MV-4-11 (cell line): ENCODE data around the gene ERBB4.
"Not testable (repeated sequence)": the region's sequence is repeated elsewhere in the genome, so short reads cannot be mapped to it uniquely, and the experiment has no call there.

Source experiments
- DNase-seq: peaks from one replicate; lab custom pipeline; 2025; lab: John Stamatoyannopoulos, UW

The ERBB4 gene

GRCh38 chr2:212147921-212148513 is 390.6 kb downstream of the ERBB4 start:
- no peak for DNase-seq

GRCh38 chr2:212146416-212146815 is 392.2 kb downstream of the ERBB4 start:
- DNase-seq, result no peak

- DNase-seq, result peak; percentile 27
These were observed 393.5 kb downstream of the ERBB4 start for GRCh38 chr2:212145121-212145520.

- no peak for DNase-seq
These were observed 396.0 kb downstream of the ERBB4 start for GRCh38 chr2:212142631-212143030.

GRCh38 chr2:212141499-212141898 is 397.1 kb downstream of the ERBB4 start:
- DNase-seq, result no peak

- no peak for DNase-seq
These were observed 402.3 kb downstream of the ERBB4 start for GRCh38 chr2:212136216-212136795.

GRCh38 chr2:212135739-212136138 is 402.9 kb downstream of the ERBB4 start:
- no peak for DNase-seq

- DNase-seq, result no peak
These were observed 405.3 kb downstream of the ERBB4 start for GRCh38 chr2:212133337-212133736.

- DNase-seq, result no peak
These were observed 414.0 kb downstream of the ERBB4 start for GRCh38 chr2:212124598-212124997.

GRCh38 chr2:212119591-212119990 is 419.0 kb downstream of the ERBB4 start:
- no peak for DNase-seq

- no peak for DNase-seq
These were observed 420.7 kb downstream of the ERBB4 start for GRCh38 chr2:212117926-212118325.

GRCh38 chr2:212114489-212114888 is 424.1 kb downstream of the ERBB4 start:
- DNase-seq, result no peak

- no peak for DNase-seq
These were observed 426.2 kb downstream of the ERBB4 start for GRCh38 chr2:212112401-212112800.

GRCh38 chr2:212109792-212110680 is 428.6 kb downstream of the ERBB4 start:
- no peak for DNase-seq

GRCh38 chr2:212109217-212109616 is 429.4 kb downstream of the ERBB4 start:
- no peak for DNase-seq

- no peak for DNase-seq
These were observed 430.6 kb downstream of the ERBB4 start for GRCh38 chr2:212107989-212108388.

GRCh38 chr2:212107014-212107413 is 431.6 kb downstream of the ERBB4 start:
- DNase-seq, result no peak

- DNase-seq, result not testable (repeated sequence)
These were observed 432.1 kb downstream of the ERBB4 start for GRCh38 chr2:212106536-212106935.

- no peak for DNase-seq
These were observed 438.9 kb downstream of the ERBB4 start for GRCh38 chr2:212099658-212100057.

GRCh38 chr2:212098966-212099365 is 439.6 kb downstream of the ERBB4 start:
- DNase-seq, result no peak

- DNase-seq, result no peak
These were observed 441.6 kb downstream of the ERBB4 start for GRCh38 chr2:212097001-212097400.

GRCh38 chr2:212089873-212090272 is 448.7 kb downstream of the ERBB4 start:
- DNase-seq, result no peak

GRCh38 chr2:212088353-212088752 is 450.2 kb downstream of the ERBB4 start:
- peak; percentile 54 for DNase-seq
